GM21737 (cell line): ENCODE data around the gene NKX2-8.
"Not testable (repeated sequence)": the region's sequence is repeated elsewhere in the genome, so short reads cannot be mapped to it uniquely, and the experiment has no call there.

Source experiments
- ATAC-seq: cut with Tn5 transposase; IDR thresholded peaks from one replicate; pipeline ENCODE4 v1.9.1; 2021; ENCODE audit warnings: mild to moderate bottlenecking, moderate library complexity; ENCODE audit not compliant: unreplicated experiment

The NKX2-8 gene

GRCh38 chr14:36580141-36580855, 2.1 kb downstream of the NKX2-8 start:
- no peak for ATAC-seq

DNA sequence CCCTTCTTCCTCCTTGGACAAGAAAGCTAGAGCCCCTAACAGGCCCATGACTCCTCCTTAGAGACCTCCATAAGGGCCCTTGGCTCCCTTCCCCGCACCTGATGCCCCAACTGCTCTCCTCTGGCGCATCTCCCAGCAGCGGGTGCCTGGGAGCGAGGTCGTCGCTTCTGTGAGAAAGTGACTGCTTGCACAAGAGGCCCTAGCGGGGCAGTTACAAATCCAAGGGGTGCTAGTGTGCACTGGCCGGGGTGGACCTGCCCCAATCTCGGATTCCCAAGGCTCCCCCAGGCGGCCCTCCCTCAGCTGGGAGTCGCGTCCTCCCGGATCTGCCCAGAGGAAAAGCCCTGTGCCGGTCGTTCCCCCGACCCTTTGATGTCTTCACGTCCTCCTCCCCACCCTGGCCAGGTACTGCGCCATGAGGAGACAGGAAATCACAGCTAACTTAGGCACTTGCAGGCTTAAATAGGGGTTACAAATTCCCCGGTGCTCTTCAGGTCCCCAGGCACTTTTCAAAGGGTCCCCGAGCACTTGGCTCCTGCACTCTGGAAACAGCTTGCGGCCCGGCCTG, 2.8 kb downstream of the NKX2-8 start:
- no peak for ATAC-seq

GRCh38 chr14:36579001-36579555, 3.3 kb downstream of the NKX2-8 start:
- no peak for ATAC-seq

DNA sequence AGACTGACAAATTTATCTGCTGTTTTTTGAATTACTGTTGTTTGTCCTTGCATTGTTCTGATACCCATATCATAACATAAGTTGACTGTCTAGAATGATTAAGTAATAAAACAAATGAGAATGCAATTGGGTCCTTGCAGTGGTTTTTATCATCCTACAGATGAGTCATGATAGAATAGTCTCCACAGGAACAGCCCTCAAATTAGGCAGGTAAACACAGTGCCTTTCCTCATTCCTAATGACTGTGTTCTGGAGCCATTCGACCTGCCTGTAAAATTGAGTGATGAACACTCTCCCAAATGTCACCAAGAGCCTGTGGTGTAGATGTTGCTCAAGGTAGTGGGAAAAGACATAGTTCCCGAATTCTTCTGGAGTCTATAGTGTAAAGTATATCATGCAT, 12.3 kb downstream of the NKX2-8 start:
- ATAC-seq: no peak

GRCh38 chr14:36556811-36557433, 25.5 kb downstream of the NKX2-8 start:
- ATAC-seq: no peak

DNA sequence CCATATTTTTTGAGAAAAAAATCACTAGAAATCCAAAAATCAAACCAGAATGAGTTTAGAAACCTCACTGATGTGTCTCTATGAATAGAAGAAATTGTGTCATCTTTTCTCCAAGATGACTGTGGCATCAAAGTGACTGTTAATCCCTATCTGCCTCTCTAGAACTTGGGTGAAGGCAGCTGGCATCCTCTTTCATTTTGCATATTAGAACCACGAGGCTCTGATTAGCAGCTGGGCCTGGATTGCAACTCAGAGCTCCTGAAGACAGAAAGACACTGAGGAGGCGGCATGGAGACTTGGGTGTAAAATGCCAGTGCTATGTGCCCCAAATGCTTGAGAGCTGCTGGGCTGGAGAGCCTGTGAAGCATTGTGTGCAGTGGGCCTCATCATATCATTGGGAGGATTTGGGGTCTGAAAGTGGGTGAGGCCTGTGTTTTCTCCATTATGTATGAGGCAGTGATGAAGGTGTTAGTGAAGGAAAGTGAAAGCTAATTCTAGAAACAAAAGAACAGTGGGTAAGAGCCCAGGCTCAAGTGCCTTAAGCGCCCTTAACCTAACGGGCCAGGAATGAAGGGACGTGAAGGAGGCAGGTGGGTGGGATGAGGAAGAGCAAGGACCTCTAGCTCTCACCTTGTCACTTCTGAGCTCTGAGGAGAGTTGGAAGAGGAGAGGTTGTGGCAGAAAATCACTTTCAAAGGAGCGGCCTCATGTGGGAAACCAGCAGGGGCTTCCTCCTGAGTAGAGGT, 26.2 kb downstream of the NKX2-8 start:
- no peak for ATAC-seq

DNA sequence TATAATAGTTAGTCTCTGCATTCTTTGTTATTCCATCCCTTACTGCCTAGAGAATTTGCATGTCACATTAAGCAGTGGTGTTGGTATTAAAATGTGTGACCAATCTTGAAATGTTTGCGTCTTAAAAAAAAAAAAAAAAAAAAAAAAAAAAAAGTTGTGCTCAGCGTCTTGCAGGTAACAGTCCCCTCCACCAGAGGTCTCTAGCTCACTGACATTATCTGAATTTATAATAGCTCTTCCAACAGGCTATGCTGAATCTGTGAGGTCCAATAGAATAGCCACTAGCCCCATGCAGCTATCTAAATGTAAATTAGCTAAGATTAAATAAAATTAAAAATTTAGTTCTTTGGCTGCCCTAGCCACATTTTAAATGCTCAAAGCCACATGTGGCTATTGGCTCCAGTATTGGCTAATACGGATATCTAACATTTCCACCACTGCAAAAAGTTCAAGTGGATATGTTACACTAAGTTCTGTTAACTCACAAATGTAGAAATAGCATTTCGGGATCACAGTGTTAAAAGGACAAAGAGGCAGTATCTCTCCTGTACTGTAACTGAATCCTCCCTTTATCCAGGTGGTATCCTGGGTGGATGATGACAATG, 28.7 kb downstream of the NKX2-8 start:
- ATAC-seq: no peak

DNA sequence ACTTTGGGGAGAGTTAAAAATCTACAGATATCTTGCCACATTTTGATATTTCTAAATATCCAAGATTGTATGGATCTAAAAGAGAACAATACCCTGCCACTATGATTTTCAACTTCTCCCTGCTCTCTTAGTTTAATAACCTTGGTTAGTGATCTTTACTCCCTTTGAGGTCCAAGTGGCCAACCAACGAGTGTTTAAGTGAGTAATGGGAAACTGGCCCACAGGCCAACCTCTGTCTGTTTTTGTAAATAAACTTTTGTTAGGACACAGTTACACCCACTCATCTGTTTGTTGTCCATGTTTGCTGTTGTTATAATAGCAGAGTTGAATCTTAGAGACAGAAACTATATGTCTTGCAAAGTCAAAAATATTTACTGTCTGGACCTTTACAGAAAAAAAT, 31.5 kb downstream of the NKX2-8 start:
- no peak for ATAC-seq

DNA sequence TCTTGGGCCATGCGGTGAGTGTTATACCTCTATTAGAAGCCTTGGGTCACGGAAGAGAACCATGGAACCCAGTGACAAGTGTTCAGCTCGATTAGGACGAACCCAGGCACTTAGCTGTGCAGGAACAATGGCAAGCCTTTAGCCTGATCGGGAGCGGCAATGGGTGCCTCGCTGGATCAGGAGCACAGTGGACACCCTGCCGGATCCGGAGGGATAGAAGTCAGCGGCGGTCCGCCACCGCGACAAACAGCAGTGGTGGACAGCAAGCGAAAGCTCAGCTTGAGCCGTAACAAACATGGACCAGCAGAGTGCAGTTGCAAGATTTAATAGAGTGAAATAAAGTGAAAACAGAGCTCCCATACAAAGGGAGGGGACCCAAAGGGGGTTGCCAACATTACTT, 38.1 kb downstream of the NKX2-8 start:
- ATAC-seq: not testable (repeated sequence)

- ATAC-seq: no peak
These were observed 44.4 kb downstream of the NKX2-8 start for GRCh38 chr14:36538051-36538450.
